OCI-LY7 (cell line): ENCODE results near the gene CLPTM1. TPM values are rescaled to one million over a fixed set of nuclear protein-coding genes. Genes with fewer than 3 reads are reported as not detected.

ENCODE experiments used
- BruUV-seq: library from RNA; stranded (reverse); fragments of 400-500 nt; replicated peaks from 2 replicates; lab custom pipeline; 2021; lab: Mats Ljungman, UMichigan
- CTCF ChIA-PET: fragments of 300-600 bp; sonication (Branson Sonifier 250); formaldehyde crosslinking; loops from one replicate; lab custom pipeline; 2022; ENCODE audit warnings: antibody characterized with exemption; ENCODE audit not compliant: unreplicated experiment; lab: Charles Lee
- POLR2A ChIA-PET: fragments of 300-600 bp; sonication (Branson Sonifier 250); formaldehyde crosslinking; loops from one replicate; lab custom pipeline; 2022; ENCODE audit warnings: antibody characterized with exemption; lab: Charles Lee
- DNase-seq: peaks from one replicate; pipeline ENCODE4 v3.0.0-alpha.2; 2015; ENCODE audit warnings: low spot score
- H2AFZ ChIP-seq: fragments of 200-600 bp; sonication (generic), shearing (Covaris generic); 2 replicates; pipeline ENCODE4 v1.6.1; 2014; ENCODE audit warnings: mild to moderate bottlenecking, antibody characterized with exemption, low read length, moderate library complexity
- H3K27ac ChIP-seq: fragments of 200-600 bp; sonication (generic); 2 replicates; pipeline ENCODE4 v1.5.1; 2014; ENCODE audit warnings: mixed run types, low read depth, mild to moderate bottlenecking, moderate library complexity, low read length, inconsistent platforms; ENCODE audit not compliant: poor library complexity, severe bottlenecking
- H3K36me3 ChIP-seq: fragments of 200-600 bp; sonication (generic); 2 replicates; pipeline ENCODE4 v1.6.1; 2014; ENCODE audit warnings: mild to moderate bottlenecking, antibody characterized with exemption, low read length, moderate library complexity, mixed read lengths; ENCODE audit not compliant: insufficient read depth
- H3K4me1 ChIP-seq: fragments of 200-600 bp; sonication (generic); 2 replicates; pipeline ENCODE4 v1.5.1; 2014; ENCODE audit warnings: mild to moderate bottlenecking, low read length; ENCODE audit not compliant: insufficient read depth, poor library complexity, severe bottlenecking
- H3K4me2 ChIP-seq: fragments of 200-600 bp; sonication (generic); 2 replicates; pipeline ENCODE4 v1.6.1; 2014; ENCODE audit warnings: mild to moderate bottlenecking, low read length
- H3K4me3 ChIP-seq: fragments of 200-600 bp; sonication (generic); 2 replicates; pipeline ENCODE4 v1.5.1; 2014; ENCODE audit warnings: mild to moderate bottlenecking, low read depth, low read length; ENCODE audit not compliant: poor library complexity, severe bottlenecking
- H3K79me2 ChIP-seq: fragments of 200-600 bp; sonication (generic); 2 replicates; pipeline ENCODE4 v1.6.1; 2016; ENCODE audit warnings: low read depth, mild to moderate bottlenecking, low read length, moderate library complexity, mixed read lengths; ENCODE audit not compliant: insufficient read depth
- H3K9me2 ChIP-seq: fragments of 200-600 bp; sonication (generic); 2 replicates; pipeline ENCODE4 v1.6.1; 2016; ENCODE audit warnings: mild to moderate bottlenecking, low read length, mixed read lengths; ENCODE audit not compliant: insufficient read depth
- H3K9me3 ChIP-seq: fragments of 200-600 bp; sonication (generic); 2 replicates; pipeline ENCODE4 v1.6.1; 2014; ENCODE audit warnings: mild to moderate bottlenecking, mixed run types, low read length, mixed read lengths
- H4K20me1 ChIP-seq: fragments of 200-600 bp; sonication (generic); 2 replicates; pipeline ENCODE4 v1.6.1; 2014; ENCODE audit warnings: mild to moderate bottlenecking, antibody characterized with exemption, low read length, moderate library complexity, mixed read lengths; ENCODE audit not compliant: insufficient read depth
- EZH2phosphoT487 ChIP-seq: fragments of 200-600 bp; sonication (generic); IDR thresholded peaks from 2 replicates; pipeline ENCODE4 v1.6.1; 2018; ENCODE audit warnings: low read depth, borderline replicate concordance, mild to moderate bottlenecking, mixed run types, antibody characterized with exemption, low read length, moderate library complexity, mixed read lengths
- intact Hi-C: fragments of 100-400 bp; cut with micrococcal nuclease; formaldehyde crosslinking; loops from one replicate; pipeline ENCODE4 v1.10.0; 2022; ENCODE audit not compliant: unreplicated experiment
- total RNA-seq, 2 experiments: library from RNA; depleted of rRNA in 1 of 2; stranded (reverse); fragments of >200 nt in 1 of 2; shearing (Covaris generic) in 1 of 2; gene quantifications; 2 replicates each; pipeline ENCODE4 v1.2.3, GENCODE V29; 2014 to 2022
- TF ChIP-seq, protein P1 (sequence below): fragments of 200-600 bp; sonication (generic); conservative IDR thresholded peaks from 2 replicates; pipeline ENCODE4 v1.5.1; 2014; ENCODE audit warnings: mild to moderate bottlenecking, antibody characterized with exemption, low read length, moderate library complexity, mixed read lengths

The CLPTM1 gene
- total RNA-seq, 2 experiments from 2014 or later = 34.0 to 70.3 TPM

GRCh38 chr19:44972802-44973201 is 17.6 kb downstream of the CLPTM1 start:
- Histone ChIP-seq H3K36me3 (peaks cover 82% of the 10 kb centered on the region), H3K4me3 (no peak overlapping the region), H3K9me3 (no peaks in the 10 kb centered on the region), H3K27ac (no peak overlapping the region), H3K79me2 (peaks cover 6% of the 10 kb centered on the region; the same call in 1 of the 2 replicates), H3K4me1 (no peaks in the 10 kb centered on the region), H3K9me2 (no peaks in the 10 kb centered on the region), H3K4me2 (no peak overlapping the region), H2AFZ (no peak overlapping the region), H4K20me1 (no peaks in the 10 kb centered on the region)
- no peak for DNase-seq
- ChIA-PET POLR2A (no interaction called here), CTCF (no interaction called here)
- BruUV-seq = no TSS peak
- intact Hi-C loops = no loop called here
- TF ChIP-seq, protein P1, sequence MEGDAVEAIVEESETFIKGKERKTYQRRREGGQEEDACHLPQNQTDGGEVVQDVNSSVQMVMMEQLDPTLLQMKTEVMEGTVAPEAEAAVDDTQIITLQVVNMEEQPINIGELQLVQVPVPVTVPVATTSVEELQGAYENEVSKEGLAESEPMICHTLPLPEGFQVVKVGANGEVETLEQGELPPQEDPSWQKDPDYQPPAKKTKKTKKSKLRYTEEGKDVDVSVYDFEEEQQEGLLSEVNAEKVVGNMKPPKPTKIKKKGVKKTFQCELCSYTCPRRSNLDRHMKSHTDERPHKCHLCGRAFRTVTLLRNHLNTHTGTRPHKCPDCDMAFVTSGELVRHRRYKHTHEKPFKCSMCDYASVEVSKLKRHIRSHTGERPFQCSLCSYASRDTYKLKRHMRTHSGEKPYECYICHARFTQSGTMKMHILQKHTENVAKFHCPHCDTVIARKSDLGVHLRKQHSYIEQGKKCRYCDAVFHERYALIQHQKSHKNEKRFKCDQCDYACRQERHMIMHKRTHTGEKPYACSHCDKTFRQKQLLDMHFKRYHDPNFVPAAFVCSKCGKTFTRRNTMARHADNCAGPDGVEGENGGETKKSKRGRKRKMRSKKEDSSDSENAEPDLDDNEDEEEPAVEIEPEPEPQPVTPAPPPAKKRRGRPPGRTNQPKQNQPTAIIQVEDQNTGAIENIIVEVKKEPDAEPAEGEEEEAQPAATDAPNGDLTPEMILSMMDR = no peak
- TF ChIP-seq EZH2phosphoT487 = no peak

DNA sequence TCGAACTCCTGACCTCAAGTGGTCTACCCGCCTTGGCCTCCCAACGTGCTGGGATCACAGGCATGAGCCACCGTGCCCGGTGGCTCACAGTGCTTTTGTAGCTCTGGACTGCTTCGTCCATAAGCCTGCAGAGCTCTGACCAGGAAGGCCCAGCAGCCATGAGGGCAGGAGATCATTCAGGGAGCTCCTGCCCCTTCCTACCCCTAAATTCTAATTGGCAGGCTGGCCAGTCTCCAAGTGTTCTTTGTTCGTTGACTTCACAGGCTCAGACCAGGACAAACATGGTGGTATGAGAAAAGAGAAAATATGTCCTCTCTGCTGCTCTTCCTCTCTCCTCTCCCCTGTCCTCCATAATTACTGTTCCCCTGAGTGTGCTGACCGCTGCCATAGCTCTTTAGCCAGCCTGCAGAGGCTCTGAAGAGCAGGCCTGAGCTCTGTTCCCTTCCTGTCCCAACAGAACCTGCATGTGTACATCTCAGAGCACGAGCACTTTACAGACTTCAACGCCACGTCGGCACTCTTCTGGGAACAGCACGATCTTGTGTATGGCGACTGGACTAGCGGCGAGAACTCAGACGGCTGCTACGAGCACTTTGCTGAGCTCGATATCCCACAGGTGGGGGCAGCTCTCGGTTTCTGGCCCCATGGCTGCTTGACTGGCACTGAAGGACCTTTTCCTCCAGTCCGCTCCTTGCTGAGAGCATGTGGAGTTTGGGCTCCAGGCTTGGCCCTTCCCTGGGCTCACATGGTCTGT is 19.0 kb downstream of the CLPTM1 start:
- Histone ChIP-seq H3K9me2 (no peaks in the 10 kb centered on the region), H3K36me3 (peaks cover 82% of the 10 kb centered on the region), H3K79me2 (peaks cover 6% of the 10 kb centered on the region; the same call in 1 of the 2 replicates), H4K20me1 (no peaks in the 10 kb centered on the region), H3K4me1 (no peaks in the 10 kb centered on the region), H3K27ac (no peak overlapping the region), H3K9me3 (no peaks in the 10 kb centered on the region), H3K4me2 (no peak overlapping the region), H2AFZ (no peak overlapping the region), H3K4me3 (no peak overlapping the region)
- BruUV-seq = no TSS peak
- ChIA-PET POLR2A (interaction anchor here (0.6 to 0.8 kb wide), 4 partner anchors 8 to 78 kb away, joined by 3 to 5 read pairs (median 4); no protein-coding TSS in a partner anchor), CTCF (no interaction called here)
- intact Hi-C loops = no loop called here
- TF ChIP-seq EZH2phosphoT487 = no peak
- TF ChIP-seq, protein P1 = no peak
- DNase-seq = no peak

DNA sequence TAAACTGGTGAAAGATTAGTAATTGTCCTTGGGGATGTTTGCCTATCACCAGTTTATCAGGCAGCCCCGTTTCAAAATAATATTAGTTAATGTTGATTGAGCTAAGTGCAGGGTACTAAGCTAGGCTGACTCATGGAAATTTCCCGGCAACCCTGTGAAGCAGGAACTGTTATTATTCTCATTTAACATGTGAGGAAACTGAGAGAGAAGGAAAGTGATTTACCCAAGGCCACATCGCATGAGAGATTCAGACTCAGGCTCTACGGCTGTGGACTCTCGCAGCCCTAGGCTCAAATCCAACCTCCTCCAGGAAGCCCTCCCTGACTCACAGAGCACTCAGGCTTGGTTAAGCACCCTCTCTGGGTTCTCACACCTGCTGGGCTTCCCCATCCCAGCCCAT is 19.7 kb downstream of the CLPTM1 start:
- ChIA-PET POLR2A (no interaction called here), CTCF (no interaction called here)
- peaks cover 6% of the 10 kb centered on the region; the same call in 1 of the 2 replicates for H3K79me2 ChIP-seq
- H2AFZ ChIP-seq = no peak overlapping the region
- H3K36me3 ChIP-seq = peaks cover 82% of the 10 kb centered on the region
- BruUV-seq = no TSS peak
- H3K4me2 ChIP-seq = no peak overlapping the region
- intact Hi-C loops = no loop called here
- no peaks in the 10 kb centered on the region for H3K4me1 ChIP-seq
- H4K20me1 ChIP-seq = no peaks in the 10 kb centered on the region
- no peaks in the 10 kb centered on the region for H3K9me3 ChIP-seq
- H3K27ac ChIP-seq = no peak overlapping the region
- DNase-seq = no peak
- no peak overlapping the region for H3K4me3 ChIP-seq
- H3K9me2 ChIP-seq = no peaks in the 10 kb centered on the region
- TF ChIP-seq, protein P1 = no peak
- TF ChIP-seq EZH2phosphoT487 = no peak
